Measurements from ENCODE around the gene ITIH1.

Gene ITIH1

DNA sequence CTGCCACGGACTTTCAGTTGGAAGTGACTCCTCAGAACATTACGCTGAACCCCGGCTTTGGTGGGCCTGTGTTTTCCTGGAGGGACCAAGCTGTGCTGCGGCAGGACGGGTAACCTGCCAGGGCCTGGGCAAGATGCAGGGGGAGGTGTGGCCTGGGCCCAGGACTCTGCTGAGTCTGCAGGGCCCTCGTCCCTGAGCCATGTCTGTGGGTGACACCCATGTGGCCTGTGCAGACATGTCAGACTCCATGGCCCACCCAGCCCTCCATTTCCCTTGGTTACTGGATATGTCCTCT is 12.3 kb downstream of the ITIH1 start:
- DNase-seq (ENCODE audit: low read depth, low spot score), result no peak

DNA sequence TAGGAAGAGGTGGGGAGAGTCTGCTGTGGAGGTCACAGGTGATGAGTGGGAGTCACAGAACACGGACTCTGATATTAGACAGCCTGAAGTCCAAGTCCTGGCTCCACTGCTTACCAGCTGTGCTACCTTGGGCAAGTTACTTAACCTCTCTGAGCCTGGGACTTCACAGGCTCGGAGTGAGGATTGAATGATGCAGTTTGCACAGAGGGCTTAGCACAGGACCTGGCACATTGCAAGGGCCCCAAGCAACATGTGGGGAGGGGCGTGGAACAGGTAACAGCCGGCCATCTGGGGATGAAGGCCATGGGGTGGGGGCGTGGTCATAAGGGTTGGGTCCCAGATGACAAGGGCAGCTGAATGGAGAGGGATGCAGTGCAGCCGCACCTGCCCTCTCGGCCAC is 12.9 kb downstream of the ITIH1 start:
- DNase-seq (ENCODE audit: low read depth, low spot score), result no peak

- no peak for DNase-seq (ENCODE audit: low read depth, low spot score)
Measured at GRCh38 chr3:52790741-52791140, 13.3 kb downstream of the ITIH1 start.

DNA sequence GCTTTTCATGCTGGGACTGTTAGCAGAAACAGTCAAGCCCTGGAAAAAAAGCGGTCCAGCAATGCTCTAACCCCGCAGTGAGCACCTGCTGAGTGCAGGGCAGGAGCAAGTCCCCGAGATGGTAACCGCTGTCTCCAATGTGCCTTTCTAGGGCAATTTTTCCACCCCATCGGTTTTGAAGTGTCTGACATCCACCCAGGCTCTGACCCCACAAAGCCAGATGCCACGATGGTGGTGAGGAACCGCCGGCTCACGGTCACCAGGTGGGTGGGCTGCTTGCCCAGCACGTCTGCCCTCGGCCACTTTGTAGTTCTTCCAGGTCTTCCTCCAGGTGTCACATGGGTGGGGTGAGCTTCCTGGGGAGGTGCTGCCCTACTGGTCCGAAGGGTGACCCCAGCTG is 14.0 kb downstream of the ITIH1 start:
- DNase-seq (ENCODE audit: low read depth, low spot score), result no peak

GRCh38 chr3:52791928-52792327 is 14.5 kb downstream of the ITIH1 start:
- no peak for DNase-seq (ENCODE audit: low read depth, low spot score)

- DNase-seq (ENCODE audit: low read depth, low spot score), result no peak
Measured at GRCh38 chr3:52792413-52792812, 15.0 kb downstream of the ITIH1 start.

GRCh38 chr3:52792961-52793695 is 15.7 kb downstream of the ITIH1 start:
- DNase-seq (ENCODE audit: low read depth, low spot score), result no peak

DNA sequence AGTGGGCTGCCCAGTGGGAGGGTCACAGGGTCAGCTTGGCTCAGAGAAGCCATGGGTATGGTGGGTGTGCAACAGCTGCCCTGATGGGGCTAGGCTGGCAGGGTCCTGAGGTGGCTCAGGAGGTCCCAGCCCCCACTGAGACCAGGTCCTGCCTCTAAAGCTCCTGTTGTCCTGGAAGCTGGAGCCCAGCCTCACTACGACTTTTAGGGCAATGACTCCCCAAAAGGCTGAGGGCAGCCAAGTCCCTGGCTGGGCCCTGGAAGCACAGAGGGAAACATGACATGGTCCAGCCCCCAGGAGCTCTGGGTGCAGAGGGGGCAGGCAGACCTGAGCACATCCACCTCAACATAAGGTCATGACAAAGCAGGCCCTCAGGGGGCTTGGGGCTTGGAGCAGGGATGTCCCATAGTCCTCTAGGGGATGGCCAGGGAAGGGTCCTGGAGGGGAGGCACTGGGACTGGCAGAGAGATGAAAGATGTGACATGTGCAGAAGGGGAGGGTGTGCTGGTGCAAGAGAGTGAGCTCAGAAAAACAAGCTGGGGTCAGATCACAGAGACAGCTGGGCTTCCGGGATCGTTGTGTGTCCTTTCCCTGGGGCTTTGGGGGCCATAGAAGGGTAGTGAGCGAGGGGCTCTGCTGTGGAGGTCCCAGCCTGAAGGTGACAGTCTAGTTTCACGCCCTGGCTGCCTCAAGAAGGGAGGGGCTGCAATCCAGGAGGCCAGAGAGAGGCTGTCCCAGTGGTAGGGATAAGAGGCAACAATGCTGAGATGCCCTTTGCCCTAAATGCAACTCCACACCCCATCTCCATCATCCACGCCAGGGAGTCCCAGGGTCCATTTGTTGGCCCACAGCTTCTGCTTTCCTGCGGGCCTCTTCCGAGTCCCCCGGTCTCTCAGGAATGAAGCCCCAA is 16.6 kb downstream of the ITIH1 start:
- DNase-seq (ENCODE audit: low read depth, low spot score), result no peak

GRCh38 chr3:52794612-52795099 is 17.3 kb downstream of the ITIH1 start, which contains the start of gene ITIH3:
ITIH3 (plus strand) TSS chr3:52794796; CDS start chr3:52794804, 8 bp downstream.
- DNase-seq (ENCODE audit: low read depth, low spot score), result no peak

DNA sequence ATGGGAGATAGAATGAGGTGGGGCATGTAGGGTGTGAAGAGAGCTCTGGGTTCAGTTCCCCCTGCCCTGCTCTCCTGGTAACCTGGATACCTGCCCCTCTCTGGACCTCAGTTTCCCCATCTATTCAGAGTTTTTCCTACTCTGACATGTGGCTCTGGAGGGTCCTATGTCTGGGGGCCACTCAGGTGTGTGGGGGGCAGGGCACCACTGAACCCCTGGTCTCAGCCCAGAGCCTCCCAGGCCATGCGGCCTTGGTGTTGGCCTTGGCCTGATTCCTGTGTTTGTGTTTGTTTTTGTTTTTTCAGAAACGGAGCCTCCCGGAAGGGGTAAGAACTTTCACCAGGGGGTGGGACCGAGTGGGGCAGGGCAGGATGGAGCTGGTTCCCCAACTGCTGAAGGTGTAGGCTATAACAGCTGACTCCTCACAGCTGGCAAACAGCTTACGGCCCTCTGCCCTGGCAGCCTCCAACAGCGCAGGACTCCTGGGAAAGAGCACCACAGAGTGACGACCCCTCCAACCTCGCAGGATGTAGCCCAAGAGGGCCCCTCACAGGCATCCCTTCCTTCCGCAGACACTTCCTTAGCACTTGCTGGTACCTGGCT is 18.0 kb downstream of the ITIH1 start:
- DNase-seq (ENCODE audit: low read depth, low spot score), result no peak

DNA sequence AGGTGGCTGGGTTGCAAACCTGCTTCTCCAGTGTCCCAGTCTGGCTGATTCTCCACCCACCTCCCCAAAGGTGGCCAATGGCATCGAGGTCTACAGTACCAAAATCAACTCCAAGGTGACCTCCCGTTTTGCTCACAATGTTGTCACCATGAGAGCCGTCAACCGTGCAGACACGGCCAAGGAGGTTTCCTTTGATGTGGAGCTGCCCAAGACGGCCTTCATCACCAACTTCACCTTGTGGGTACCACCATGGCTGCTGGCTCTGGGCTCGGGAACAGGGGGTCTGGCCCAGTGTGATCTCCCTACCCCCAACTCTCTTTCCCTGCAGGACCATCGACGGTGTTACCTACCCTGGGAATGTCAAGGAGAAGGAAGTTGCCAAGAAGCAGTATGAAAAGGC is 19.0 kb downstream of the ITIH1 start:
- no peak for DNase-seq (ENCODE audit: low read depth, low spot score)

GRCh38 chr3:52798376-52798977 is 21.1 kb downstream of the ITIH1 start:
- DNase-seq (ENCODE audit: low read depth, low spot score), result no peak

DNA sequence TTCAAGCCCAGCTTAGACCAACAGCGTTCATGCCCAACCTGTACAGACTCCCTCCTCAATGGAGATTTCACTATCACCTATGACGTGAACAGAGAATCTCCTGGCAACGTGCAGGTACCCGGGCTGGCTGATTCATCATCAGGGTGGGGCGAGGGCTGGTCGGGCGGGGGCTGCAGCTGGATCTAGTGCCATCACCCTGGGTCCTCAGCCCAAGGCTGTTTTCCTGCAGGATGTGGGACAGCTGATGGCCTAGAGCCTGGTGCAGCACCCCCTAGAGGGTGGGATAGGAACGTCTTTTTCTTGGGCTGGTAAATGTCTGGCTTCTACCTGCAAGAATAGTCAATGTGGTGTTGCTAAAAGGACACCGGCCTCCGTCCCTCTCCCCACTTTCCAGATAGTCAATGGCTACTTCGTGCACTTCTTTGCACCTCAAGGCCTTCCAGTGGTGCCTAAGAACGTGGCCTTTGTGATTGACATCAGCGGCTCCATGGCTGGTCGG is 21.6 kb downstream of the ITIH1 start:
- no peak for DNase-seq (ENCODE audit: low read depth, low spot score)

- no peak for DNase-seq (ENCODE audit: low read depth, low spot score)
Measured at GRCh38 chr3:52800079-52800478, 22.7 kb downstream of the ITIH1 start.

DNA sequence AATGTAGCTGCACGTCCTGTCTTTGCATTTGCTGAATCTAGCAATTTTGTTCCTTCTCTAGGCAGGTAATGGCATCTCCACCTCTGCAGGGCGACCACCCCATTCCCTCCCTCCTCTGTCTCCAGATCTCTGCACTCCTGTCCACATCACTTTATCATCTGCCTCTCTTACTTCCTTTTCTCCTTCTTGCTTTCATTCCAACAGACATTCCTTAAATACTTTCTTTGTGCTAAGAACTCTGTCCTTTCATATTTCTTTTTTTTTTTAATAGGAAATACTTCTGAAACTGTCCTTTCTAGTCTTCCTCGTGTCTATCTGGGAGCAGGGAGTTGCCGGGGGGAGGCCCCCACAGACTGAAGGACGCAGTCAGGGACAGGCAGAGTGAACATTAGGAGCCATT is 24.4 kb downstream of the ITIH1 start:
- no peak for DNase-seq (ENCODE audit: low read depth, low spot score)

GRCh38 chr3:52805270-52806039 is 28.1 kb downstream of the ITIH1 start:
- no peak for DNase-seq (ENCODE audit: low read depth, low spot score)

DNA sequence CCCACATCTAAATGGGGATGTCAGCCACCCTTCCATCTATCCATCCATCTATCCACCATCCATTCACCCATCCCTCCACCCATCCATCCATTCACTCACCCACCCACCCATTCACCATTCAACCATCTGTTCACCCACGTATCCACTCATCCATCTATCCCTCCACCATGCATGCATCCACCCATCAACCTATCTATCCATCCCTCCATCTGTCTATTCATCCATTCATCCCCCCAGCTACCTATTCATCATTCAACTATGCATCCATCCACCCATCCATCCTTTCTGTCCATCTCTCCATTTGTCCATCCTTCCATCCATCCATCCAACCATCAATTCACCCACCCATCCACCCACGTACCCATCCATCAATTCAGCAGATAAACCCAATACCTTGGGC is 31.8 kb downstream of the ITIH1 start:
- DNase-seq (ENCODE audit: low read depth, low spot score), result no peak

DNA sequence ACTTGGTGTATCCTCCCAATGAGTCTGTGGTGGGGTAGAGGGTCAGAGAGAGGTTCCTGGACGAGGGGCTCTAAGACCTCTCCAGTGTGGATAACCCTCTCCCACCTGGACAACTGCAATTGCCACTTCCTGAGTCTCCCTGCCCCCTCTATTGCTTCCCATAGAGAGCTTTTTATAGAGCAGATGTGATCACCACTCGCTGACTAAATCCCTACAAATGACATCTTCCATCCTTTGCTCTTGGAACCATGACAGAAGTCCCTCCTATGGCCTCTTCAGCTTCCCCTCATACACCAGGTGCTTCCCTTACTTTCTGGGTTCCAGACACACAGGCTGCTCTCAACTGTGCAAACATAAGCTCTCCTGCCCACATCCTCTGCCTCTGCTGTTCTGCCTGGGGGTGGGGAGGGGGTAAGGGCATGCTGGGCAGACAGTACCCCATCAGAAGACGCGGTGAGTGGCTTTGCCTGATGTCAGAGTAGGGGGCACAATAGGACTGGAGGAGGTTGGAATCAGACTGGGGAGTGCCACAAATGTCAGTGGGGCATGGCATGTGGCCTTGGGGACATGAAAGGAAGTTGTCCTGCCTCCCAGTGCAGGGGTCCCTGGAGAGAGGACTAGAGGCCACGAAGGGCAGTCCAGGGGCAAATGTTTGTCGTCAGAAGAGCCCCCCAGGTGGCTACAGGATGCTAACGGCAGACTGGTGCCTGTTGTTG is 32.4 kb downstream of the ITIH1 start:
- DNase-seq (ENCODE audit: low read depth, low spot score), result no peak

DNA sequence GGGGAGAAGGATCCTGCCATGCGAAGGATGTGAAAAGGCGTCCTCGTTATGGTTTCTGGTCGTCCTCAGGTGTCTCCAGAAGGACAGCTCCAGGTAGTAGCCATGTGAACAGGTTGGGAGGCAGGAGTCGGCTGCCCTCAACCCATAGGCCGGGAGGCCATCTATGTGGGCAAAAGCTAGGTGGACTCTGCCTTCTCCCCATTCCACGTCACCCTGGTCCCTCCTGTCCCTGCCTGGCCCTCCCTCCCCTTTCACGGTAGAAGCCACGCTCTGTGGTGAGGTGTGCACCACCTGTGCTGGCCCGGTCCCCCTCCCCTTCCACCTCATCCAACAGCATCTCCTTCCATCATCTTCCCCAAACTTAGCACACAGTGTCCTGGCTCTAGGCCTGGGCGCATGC is 33.5 kb downstream of the ITIH1 start:
- DNase-seq (ENCODE audit: low read depth, low spot score), result no peak

GRCh38 chr3:52811452-52812011 is 34.1 kb downstream of the ITIH1 start:
- no peak for DNase-seq (ENCODE audit: low read depth, low spot score)
